ENCODE data around the gene ZNF574. TPM values are rescaled to one million over a fixed set of nuclear protein-coding genes. Genes with fewer than 3 reads are reported as not detected.

Gene ZNF574
- polyA plus RNA-seq, 1 of the 3 experiments (the other 2 are of a cell fraction) = 8.5 TPM

DNA sequence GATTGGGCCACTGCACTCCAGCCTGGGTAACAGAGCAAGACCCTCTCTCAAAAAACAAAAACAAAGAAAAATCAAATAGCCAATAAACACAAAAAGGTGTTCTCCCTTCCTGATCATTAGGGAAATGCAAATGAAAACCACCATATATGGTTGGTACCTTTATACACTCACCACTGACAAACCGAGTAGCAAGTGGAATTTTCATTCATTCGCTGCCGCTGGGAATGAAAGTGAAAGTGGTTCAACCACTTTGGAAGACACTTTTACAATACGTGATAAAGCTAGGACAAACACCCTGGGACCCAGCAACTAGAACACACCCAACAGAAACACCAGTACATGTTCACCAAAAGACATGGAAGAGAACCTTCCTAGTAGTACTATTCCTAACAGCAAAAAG, 27.0 kb upstream of the ZNF574 start:
- H3K36me3 ChIP-seq (replicated peaks in 1 of 2; ENCODE audit: control insufficient read depth in 1 of 2, insufficient read depth in 2 of 2, low read length in 1 of 2) = no peaks in the 10 kb centered on the region
- H3K4me3 ChIP-seq (ENCODE audit: low read depth in 2 of 2, low read length in 1 of 2) = no peak overlapping the region
- H3K27me3 ChIP-seq (ENCODE audit: insufficient read depth) = peaks cover 10% of the 10 kb centered on the region; the same call in 1 of the 2 replicates
- no peaks in the 10 kb centered on the region for H4K20me1 ChIP-seq (ENCODE audit: insufficient read depth)
- no peaks in the 10 kb centered on the region for H3K9me3 ChIP-seq
- DNase-seq = no peak
- TF ChIP-seq RXRA (IDR thresholded peaks at IDR 0.05; ENCODE audit: borderline replicate concordance, low read depth) = no peak
- TF ChIP-seq, protein P1, sequence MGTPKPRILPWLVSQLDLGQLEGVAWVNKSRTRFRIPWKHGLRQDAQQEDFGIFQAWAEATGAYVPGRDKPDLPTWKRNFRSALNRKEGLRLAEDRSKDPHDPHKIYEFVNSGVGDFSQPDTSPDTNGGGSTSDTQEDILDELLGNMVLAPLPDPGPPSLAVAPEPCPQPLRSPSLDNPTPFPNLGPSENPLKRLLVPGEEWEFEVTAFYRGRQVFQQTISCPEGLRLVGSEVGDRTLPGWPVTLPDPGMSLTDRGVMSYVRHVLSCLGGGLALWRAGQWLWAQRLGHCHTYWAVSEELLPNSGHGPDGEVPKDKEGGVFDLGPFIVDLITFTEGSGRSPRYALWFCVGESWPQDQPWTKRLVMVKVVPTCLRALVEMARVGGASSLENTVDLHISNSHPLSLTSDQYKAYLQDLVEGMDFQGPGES (IDR thresholded peaks at IDR 0.05; ENCODE audit: low read depth, low read length) = no peak
- TF ChIP-seq TEAD4 (IDR thresholded peaks at IDR 0.05; ENCODE audit: borderline replicate concordance, insufficient read depth) = no peak
- no peak for TF ChIP-seq NFIC (IDR thresholded peaks at IDR 0.05; ENCODE audit: borderline replicate concordance)
- TF ChIP-seq FOXM1 (IDR thresholded peaks at IDR 0.05; ENCODE audit: low read depth) = no peak
- no peak for TF ChIP-seq CHD2 (IDR thresholded peaks at IDR 0.05; ENCODE audit: low read length, partially characterized antibody)
- no peak for TF ChIP-seq RFX5 (IDR thresholded peaks at IDR 0.05; ENCODE audit: low read length)
- TF ChIP-seq, protein P2, sequence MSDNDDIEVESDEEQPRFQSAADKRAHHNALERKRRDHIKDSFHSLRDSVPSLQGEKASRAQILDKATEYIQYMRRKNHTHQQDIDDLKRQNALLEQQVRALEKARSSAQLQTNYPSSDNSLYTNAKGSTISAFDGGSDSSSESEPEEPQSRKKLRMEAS (IDR thresholded peaks at IDR 0.05; ENCODE audit: low read depth) = no peak
- TF ChIP-seq FOSL2 (IDR thresholded peaks at IDR 0.05; ENCODE audit: borderline replicate concordance, low read depth) = no peak
- no peak for TF ChIP-seq GABPA (IDR thresholded peaks at IDR 0.05; ENCODE audit: low read depth)
- TF ChIP-seq SMC3 (IDR thresholded peaks at IDR 0.05; ENCODE audit: low read depth, low read length) = no peak
- no peak for TF ChIP-seq MEF2A (IDR thresholded peaks at IDR 0.05; ENCODE audit: borderline replicate concordance, low read depth)
- TF ChIP-seq EZH2phosphoT487 (IDR thresholded peaks at IDR 0.05; ENCODE audit: borderline replicate concordance, low read depth) = no peak
- no peak for TF ChIP-seq TCF12 (IDR thresholded peaks at IDR 0.05)
- TF ChIP-seq, protein P3, sequence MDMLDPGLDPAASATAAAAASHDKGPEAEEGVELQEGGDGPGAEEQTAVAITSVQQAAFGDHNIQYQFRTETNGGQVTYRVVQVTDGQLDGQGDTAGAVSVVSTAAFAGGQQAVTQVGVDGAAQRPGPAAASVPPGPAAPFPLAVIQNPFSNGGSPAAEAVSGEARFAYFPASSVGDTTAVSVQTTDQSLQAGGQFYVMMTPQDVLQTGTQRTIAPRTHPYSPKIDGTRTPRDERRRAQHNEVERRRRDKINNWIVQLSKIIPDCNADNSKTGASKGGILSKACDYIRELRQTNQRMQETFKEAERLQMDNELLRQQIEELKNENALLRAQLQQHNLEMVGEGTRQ (IDR thresholded peaks at IDR 0.05; ENCODE audit: borderline replicate concordance, low read depth, low read length) = no peak
- no peak for TF ChIP-seq EP300 (IDR thresholded peaks at IDR 0.05; ENCODE audit: borderline replicate concordance in 1 of 2, low read depth in 1 of 2, low read length in 1 of 2)
- TF ChIP-seq TAF1 (IDR thresholded peaks at IDR 0.05; ENCODE audit: borderline replicate concordance, low read depth, low read length) = no peak
- TF ChIP-seq RCOR1 (IDR thresholded peaks at IDR 0.05; ENCODE audit: low read length) = no peak
- H3F3A ChIP-seq (replicated peaks; ENCODE audit: insufficient read depth) = no peaks in the 10 kb centered on the region
- no peak overlapping the region for H3K4me2 ChIP-seq
- H2AFZ ChIP-seq (ENCODE audit: low read depth) = no peak overlapping the region
- H3K79me2 ChIP-seq (ENCODE audit: insufficient read depth) = no peaks in the 10 kb centered on the region
- CTCF ChIA-PET = interaction anchor here (0.8 to 2.7 kb wide), 3 partner anchors 14 to 91 kb away, joined by 3 to 12 read pairs (median 4); no protein-coding TSS in a partner anchor
- 67% methylated on average over 4 of the region's 4 CpGs for WGBS (ENCODE audit: low lambda C conversion rate)
- POLR2A ChIA-PET = no interaction called here
- peaks cover 0 to 20% of the 10 kb centered on the region in 2 experiments; a peak in 1 of 4 replicates for H3K4me1 ChIP-seq (ENCODE audit: control insufficient read depth in 1 of 2, insufficient read depth in 2 of 2, low read depth in 1 of 2, low read length in 1 of 2)
- H3K9ac ChIP-seq = no peak overlapping the region
- no peak overlapping the region for H3K27ac ChIP-seq (ENCODE audit: low read depth in 2 of 2, low read length in 1 of 2)
- H3K9me2 ChIP-seq = no peaks in the 10 kb centered on the region
